T-helper 1 cell treated with Interleukin-12 subunit alpha and Interleukin-12 subunit beta and Interleukin-4 antibody, amounts not matched to agents 30 μg/mL and 1 μg/mL, for 36 hours (primary cell): ENCODE data around the gene CFL1.
A peak's percentile ranks its signal among the peaks of the same experiment; 100 is the strongest.

ENCODE experiments used
- H3K27ac Mint-ChIP-seq: one replicate; pipeline ENCODE4 v1.8.0; 2021; ENCODE audit warnings: mild to moderate bottlenecking, mixed read lengths
- H3K27me3 Mint-ChIP-seq: one replicate; pipeline ENCODE4 v1.8.0; 2021; ENCODE audit warnings: low read depth, mixed read lengths
- H3K36me3 Mint-ChIP-seq: one replicate; pipeline ENCODE4 v1.8.0; 2021; ENCODE audit warnings: low read depth, mixed read lengths
- H3K4me1 Mint-ChIP-seq: one replicate; pipeline ENCODE4 v1.8.0; 2021; ENCODE audit warnings: low read depth, mixed read lengths
- H3K4me3 Mint-ChIP-seq: one replicate; pipeline ENCODE4 v1.8.0; 2021; ENCODE audit warnings: mild to moderate bottlenecking, moderate library complexity, mixed read lengths
- H3K9me3 Mint-ChIP-seq: one replicate; pipeline ENCODE4 v1.8.0; 2021; ENCODE audit warnings: mixed read lengths

CFL1 gene

GRCh38 chr11:65859812-65860277 is 1.9 kb upstream of the CFL1 start:
- Mint-ChIP-seq H3K4me3 (peak overlapping the region; percentile 93), H3K9me3 (no peaks in the 10 kb centered on the region), H3K36me3 (peaks cover 36% of the 10 kb centered on the region), H3K4me1 (peaks cover 40% of the 10 kb centered on the region), H3K27me3 (no peaks in the 10 kb centered on the region), H3K27ac (peak overlapping the region; percentile 96)

GRCh38 chr11:65859095-65859811 is 1.3 kb upstream of the CFL1 start:
- Mint-ChIP-seq H3K36me3 (peaks cover 41% of the 10 kb centered on the region), H3K9me3 (no peaks in the 10 kb centered on the region), H3K4me1 (peaks cover 45% of the 10 kb centered on the region), H3K4me3 (peak overlapping the region; percentile 93), H3K27me3 (no peaks in the 10 kb centered on the region), H3K27ac (peak overlapping the region; percentile 96)

- peak overlapping the region; percentile 96 for H3K27ac Mint-ChIP-seq
- peaks cover 44% of the 10 kb centered on the region for H3K36me3 Mint-ChIP-seq
- peaks cover 46% of the 10 kb centered on the region for H3K4me1 Mint-ChIP-seq
- no peaks in the 10 kb centered on the region for H3K9me3 Mint-ChIP-seq
- H3K4me3 Mint-ChIP-seq, result peak overlapping the region; percentile 93
- no peaks in the 10 kb centered on the region for H3K27me3 Mint-ChIP-seq
Measured at GRCh38 chr11:65858681-65859087, 704 bp upstream of the CFL1 start.

GRCh38 chr11:65857500-65857852 is 504 bp downstream of the CFL1 start:
- Mint-ChIP-seq H3K4me1 (peaks cover 47% of the 10 kb centered on the region), H3K27ac (peak overlapping the region; percentile 26), H3K36me3 (peaks cover 39% of the 10 kb centered on the region), H3K27me3 (no peaks in the 10 kb centered on the region), H3K4me3 (peak overlapping the region; percentile 94), H3K9me3 (no peaks in the 10 kb centered on the region)

GRCh38 chr11:65856689-65857499 is 1.1 kb downstream of the CFL1 start:
- Mint-ChIP-seq H3K4me1 (peaks cover 48% of the 10 kb centered on the region), H3K27ac (peak overlapping the region; percentile 86), H3K9me3 (peaks cover 2% of the 10 kb centered on the region), H3K36me3 (peaks cover 40% of the 10 kb centered on the region), H3K27me3 (no peaks in the 10 kb centered on the region), H3K4me3 (peak overlapping the region; percentile 94)

- H3K9me3 Mint-ChIP-seq, result peaks cover 7% of the 10 kb centered on the region
- peaks cover 48% of the 10 kb centered on the region for H3K36me3 Mint-ChIP-seq
- peak overlapping the region; percentile 94 for H3K4me3 Mint-ChIP-seq
- peak overlapping the region; percentile 86 for H3K27ac Mint-ChIP-seq
- peaks cover 44% of the 10 kb centered on the region for H3K4me1 Mint-ChIP-seq
- H3K27me3 Mint-ChIP-seq, result no peaks in the 10 kb centered on the region
Measured at GRCh38 chr11:65855927-65856363, 2.0 kb downstream of the CFL1 start.

GRCh38 chr11:65854852-65855837 is 2.8 kb downstream of the CFL1 start:
- H3K4me1 Mint-ChIP-seq, result peaks cover 43% of the 10 kb centered on the region
- H3K4me3 Mint-ChIP-seq, result peak overlapping the region; percentile 94
- H3K27ac Mint-ChIP-seq, result peak overlapping the region; percentile 36
- H3K9me3 Mint-ChIP-seq, result peaks cover 7% of the 10 kb centered on the region
- peaks cover 46% of the 10 kb centered on the region for H3K36me3 Mint-ChIP-seq
- H3K27me3 Mint-ChIP-seq, result no peaks in the 10 kb centered on the region

GRCh38 chr11:65854161-65854592 is 3.8 kb downstream of the CFL1 start:
- peaks cover 7% of the 10 kb centered on the region for H3K9me3 Mint-ChIP-seq
- peak overlapping the region; percentile 70 for H3K4me3 Mint-ChIP-seq
- H3K4me1 Mint-ChIP-seq, result peaks cover 39% of the 10 kb centered on the region
- H3K27ac Mint-ChIP-seq, result no peak overlapping the region
- peaks cover 46% of the 10 kb centered on the region for H3K36me3 Mint-ChIP-seq
- H3K27me3 Mint-ChIP-seq, result no peaks in the 10 kb centered on the region

GRCh38 chr11:65853246-65853979 is 4.6 kb downstream of the CFL1 start:
- H3K9me3 Mint-ChIP-seq, result peaks cover 7% of the 10 kb centered on the region
- H3K27ac Mint-ChIP-seq, result no peak overlapping the region
- peaks cover 46% of the 10 kb centered on the region for H3K36me3 Mint-ChIP-seq
- no peak overlapping the region for H3K4me3 Mint-ChIP-seq
- peaks cover 33% of the 10 kb centered on the region for H3K4me1 Mint-ChIP-seq
- no peaks in the 10 kb centered on the region for H3K27me3 Mint-ChIP-seq

- H3K27me3 Mint-ChIP-seq, result no peaks in the 10 kb centered on the region
- H3K4me3 Mint-ChIP-seq, result no peak overlapping the region
- peaks cover 30% of the 10 kb centered on the region for H3K4me1 Mint-ChIP-seq
- H3K36me3 Mint-ChIP-seq, result peaks cover 46% of the 10 kb centered on the region
- peaks cover 7% of the 10 kb centered on the region for H3K9me3 Mint-ChIP-seq
- H3K27ac Mint-ChIP-seq, result no peak overlapping the region
Measured at GRCh38 chr11:65852508-65853245, 5.3 kb downstream of the CFL1 start.

- H3K4me1 Mint-ChIP-seq, result peaks cover 30% of the 10 kb centered on the region
- H3K27me3 Mint-ChIP-seq, result no peaks in the 10 kb centered on the region
- H3K27ac Mint-ChIP-seq, result no peak overlapping the region
- H3K36me3 Mint-ChIP-seq, result peaks cover 46% of the 10 kb centered on the region
- H3K4me3 Mint-ChIP-seq, result no peak overlapping the region
- peaks cover 7% of the 10 kb centered on the region for H3K9me3 Mint-ChIP-seq
Measured at GRCh38 chr11:65851811-65852507, 6.0 kb downstream of the CFL1 start.

- Mint-ChIP-seq H3K27me3 (no peaks in the 10 kb centered on the region), H3K4me3 (no peak overlapping the region), H3K36me3 (peaks cover 38% of the 10 kb centered on the region), H3K4me1 (peaks cover 23% of the 10 kb centered on the region), H3K9me3 (peaks cover 7% of the 10 kb centered on the region), H3K27ac (no peak overlapping the region)
Measured at GRCh38 chr11:65851083-65851579, 6.8 kb downstream of the CFL1 start.
